BE2C (cell line): ENCODE results near the gene PRSS57.
"Not testable (repeated sequence)": the region's sequence is repeated elsewhere in the genome, so short reads cannot be mapped to it uniquely, and the experiment has no call there.

Source experiments
- DNase-seq: peaks from one replicate; pipeline ENCODE4 v3.0.0-alpha.2; 2020
- H3K27me3 ChIP-seq: fragments of 250-450 bp; sonication (Bioruptor Pico); 2 replicates; pipeline ENCODE4 v1.5.1; 2020; ENCODE audit warnings: mild to moderate bottlenecking
- H3K36me3 ChIP-seq: fragments of 250-450 bp; sonication (Bioruptor Pico); 2 replicates; pipeline ENCODE4 v1.5.1; 2020; ENCODE audit warnings: mild to moderate bottlenecking
- H3K4me1 ChIP-seq: fragments of 250-450 bp; sonication (Bioruptor Pico); 2 replicates; pipeline ENCODE4 v1.5.1; 2020
- H3K4me3 ChIP-seq: 2 replicates; pipeline ENCODE4 v1.5.1; 2011; ENCODE audit warnings: low read depth, low read length
- H3K9me3 ChIP-seq: fragments of 250-450 bp; sonication (Bioruptor Pico); 2 replicates; pipeline ENCODE4 v1.5.1; 2020
- CTCF ChIP-seq: IDR thresholded peaks from 2 replicates; pipeline ENCODE4 v1.5.1; 2012; ENCODE audit warnings: mild to moderate bottlenecking, low read depth, low read length

The PRSS57 gene

GRCh38 chr19:709196-709964 is 14.1 kb upstream of the PRSS57 start:
- Histone ChIP-seq H3K27me3 (peaks cover 4% of the 10 kb centered on the region; the same call in 1 of the 2 replicates), H3K9me3 (peaks cover under 1% of the 10 kb centered on the region; the same call in 1 of the 2 replicates), H3K36me3 (no peaks in the 10 kb centered on the region), H3K4me1 (peaks cover under 1% of the 10 kb centered on the region), H3K4me3 (peak overlapping the region; percentile 48)
- DNase-seq: no peak
- no peak for TF ChIP-seq CTCF

DNA sequence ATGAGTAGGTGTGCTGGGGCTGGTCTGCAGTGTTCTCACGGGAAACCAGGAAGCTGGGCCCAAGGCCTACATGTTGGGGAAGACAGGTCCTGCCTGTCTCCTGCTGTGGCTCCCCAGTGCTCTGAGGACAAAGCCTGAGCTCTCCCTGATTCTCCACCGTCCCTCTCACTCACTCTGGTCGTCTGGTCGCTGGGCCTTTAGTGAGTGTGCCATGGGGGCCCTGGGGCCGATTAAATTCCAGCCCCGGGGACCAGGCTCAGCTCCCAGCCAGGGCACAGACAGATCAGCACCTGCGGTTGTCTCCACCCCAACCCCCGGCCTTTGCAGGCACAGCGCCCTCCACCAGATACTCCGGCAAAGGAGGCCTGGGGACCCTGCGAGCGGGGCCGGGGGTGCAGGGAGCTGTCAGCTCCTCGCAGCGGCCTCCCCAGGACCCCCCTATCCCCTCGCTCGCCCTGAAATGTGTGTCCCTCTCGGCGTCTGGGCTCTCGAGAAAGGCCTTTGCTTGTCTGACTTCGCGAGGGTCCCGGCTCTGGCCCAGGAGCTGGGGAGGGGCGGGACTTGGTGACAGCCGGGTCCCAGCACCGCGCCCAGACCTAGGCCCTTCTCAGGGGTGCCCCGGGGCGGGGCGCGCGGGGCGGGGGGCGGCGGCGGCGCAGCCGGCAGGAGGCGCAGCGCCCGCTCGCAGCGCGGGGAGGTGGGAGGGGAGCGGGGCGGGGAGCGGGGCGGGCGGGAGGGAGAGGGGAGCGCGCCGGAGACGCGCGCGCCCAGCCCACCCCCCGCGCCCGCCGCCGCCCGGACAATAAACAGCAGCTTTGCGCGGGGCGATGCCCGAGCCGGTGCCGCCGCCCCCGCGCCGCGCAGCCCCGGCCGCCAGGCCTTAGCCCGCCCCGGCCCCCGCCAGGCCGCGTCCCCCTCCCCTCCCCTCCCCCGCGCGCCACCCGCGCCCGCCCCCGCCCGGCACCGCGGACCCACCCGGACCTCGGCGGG is 13.2 kb upstream of the PRSS57 start, which contains the start of gene PALM:
PALM (plus strand) TSS at position 782 of the 990 bp plus-strand sequence. CDS start 212 bp downstream, outside the sequence.
- Histone ChIP-seq H3K4me3 (peak within 1 kb of the TSS; percentile 48), H3K9me3 (peaks cover 2% of the 10 kb centered on the region; the same call in 1 of the 2 replicates), H3K4me1 (peaks cover 3% of the 10 kb centered on the region), H3K36me3 (no peaks in the 10 kb centered on the region), H3K27me3 (peaks cover 4% of the 10 kb centered on the region; the same call in 1 of the 2 replicates)
- peak; percentile 61 for DNase-seq
- TF ChIP-seq CTCF: no peak

DNA sequence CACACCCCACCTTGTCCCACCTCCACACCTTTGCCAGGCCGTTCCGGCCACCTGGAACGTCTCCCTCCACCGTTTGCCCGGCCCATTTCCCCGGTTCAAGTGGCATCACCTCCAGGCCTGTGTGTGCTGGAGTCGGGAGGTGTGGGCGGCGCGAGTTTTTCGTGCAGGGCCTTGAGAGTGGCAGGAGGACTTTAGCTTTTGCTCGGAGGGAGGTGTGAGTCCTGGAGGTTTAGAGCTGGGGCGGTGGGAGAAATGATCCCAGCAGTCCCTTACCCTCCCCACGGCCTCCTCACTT is 9.1 kb upstream of the PRSS57 start:
- no peak for TF ChIP-seq CTCF
- DNase-seq: no peak
- Histone ChIP-seq H3K4me1 (peaks cover 3% of the 10 kb centered on the region; the same call in 1 of the 2 replicates), H3K27me3 (no peaks in the 10 kb centered on the region; the same call in 1 of the 2 replicates), H3K4me3 (no peak overlapping the region; the same call in 1 of the 2 replicates), H3K36me3 (no peaks in the 10 kb centered on the region), H3K9me3 (peaks cover 2% of the 10 kb centered on the region; the same call in 1 of the 2 replicates)

DNA sequence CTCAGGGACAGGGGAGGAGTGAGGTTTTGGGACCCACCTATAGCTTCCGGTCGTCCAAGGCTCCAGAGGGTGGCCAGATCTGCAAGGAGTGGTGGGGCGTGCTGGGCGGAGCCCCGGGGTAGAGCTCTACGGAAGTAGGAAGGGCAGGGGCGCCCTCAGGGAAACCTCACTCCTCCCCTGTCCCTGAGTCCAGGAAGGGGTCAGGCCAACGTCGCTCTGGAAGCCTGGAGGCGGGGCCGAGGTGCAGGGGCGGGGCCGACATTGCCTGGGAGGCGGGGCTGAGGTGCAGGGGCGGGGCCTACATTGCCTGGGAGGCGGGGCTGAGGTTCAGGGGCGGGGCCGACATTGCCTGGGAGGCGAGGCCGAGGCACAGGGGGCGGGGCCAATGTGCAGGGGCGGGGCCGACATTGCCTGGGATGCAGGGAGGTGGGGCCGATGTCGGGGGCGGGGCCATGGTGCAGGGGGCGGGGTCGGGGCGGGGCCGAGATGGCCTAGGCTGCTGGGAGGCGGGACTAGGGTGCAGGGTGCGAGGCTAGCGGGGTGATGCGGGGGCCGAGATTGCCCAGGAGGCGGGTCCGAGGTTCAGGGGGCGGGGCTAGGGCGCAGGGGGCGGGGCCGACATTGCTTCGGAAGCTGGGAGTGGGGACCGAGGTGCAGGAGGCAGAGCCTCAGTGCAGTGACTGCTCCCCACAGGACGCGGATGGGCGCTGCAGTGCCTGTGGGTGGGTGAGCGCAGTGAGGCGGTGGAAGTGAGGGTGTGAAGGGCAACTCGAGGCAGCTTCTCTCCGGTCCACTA is 8.6 kb upstream of the PRSS57 start:
- Histone ChIP-seq H3K4me3 (no peak overlapping the region; the same call in 1 of the 2 replicates), H3K36me3 (no peaks in the 10 kb centered on the region), H3K9me3 (peaks cover 2% of the 10 kb centered on the region; the same call in 1 of the 2 replicates), H3K27me3 (no peaks in the 10 kb centered on the region), H3K4me1 (peaks cover 3% of the 10 kb centered on the region; the same call in 1 of the 2 replicates)
- DNase-seq: peak; percentile 97
- no peak for TF ChIP-seq CTCF

GRCh38 chr19:703329-703650 is 8.0 kb upstream of the PRSS57 start:
- Histone ChIP-seq H3K4me1 (peaks cover 3% of the 10 kb centered on the region; the same call in 1 of the 2 replicates), H3K4me3 (no peak overlapping the region), H3K27me3 (no peaks in the 10 kb centered on the region), H3K36me3 (no peaks in the 10 kb centered on the region), H3K9me3 (peaks cover 2% of the 10 kb centered on the region; the same call in 1 of the 2 replicates)
- TF ChIP-seq CTCF: no peak
- DNase-seq: no peak

- H3K36me3 ChIP-seq, H3K4me3 ChIP-seq, DNase-seq, H3K4me1 ChIP-seq, H3K27me3 ChIP-seq, H3K9me3 ChIP-seq: not testable (repeated sequence)
Observed at GRCh38 chr19:702847-703246, 7.6 kb upstream of the PRSS57 start.

- H3K4me3 ChIP-seq, H3K4me1 ChIP-seq, H3K36me3 ChIP-seq, H3K27me3 ChIP-seq, DNase-seq, H3K9me3 ChIP-seq: not testable (repeated sequence)
Observed at GRCh38 chr19:699885-700284, 4.6 kb upstream of the PRSS57 start.

- not testable (repeated sequence) for H3K4me3 ChIP-seq, H3K4me1 ChIP-seq, H3K36me3 ChIP-seq, H3K9me3 ChIP-seq, DNase-seq, H3K27me3 ChIP-seq
Observed at GRCh38 chr19:698529-698928, 3.3 kb upstream of the PRSS57 start.
